Neuron (in vitro differentiated cells): ENCODE measurements around the gene RTKN2.

ENCODE experiments used
- H2AFZ ChIP-seq: one replicate; pipeline ENCODE4 v1.6.1; 2013; ENCODE audit warnings: low read depth, mild to moderate bottlenecking, inconsistent platforms, low read length, moderate library complexity
- H3K27me3 ChIP-seq: one replicate; pipeline ENCODE4 v1.6.1; 2013; ENCODE audit warnings: low read length; ENCODE audit not compliant: insufficient read depth
- H3K36me3 ChIP-seq: one replicate; pipeline ENCODE4 v1.6.1; 2013; ENCODE audit warnings: low read length; ENCODE audit not compliant: insufficient read depth
- H3K4me1 ChIP-seq: one replicate; pipeline ENCODE4 v1.6.1; 2013; ENCODE audit warnings: low read length; ENCODE audit not compliant: insufficient read depth
- H3K4me3 ChIP-seq: 2 replicates; pipeline ENCODE4 v1.5.1; 2013; ENCODE audit warnings: mild to moderate bottlenecking, low read length, moderate library complexity
- H3K9me3 ChIP-seq: one replicate; pipeline ENCODE4 v1.6.1; 2013; ENCODE audit warnings: low read length

The RTKN2 gene

GRCh38 chr10:62149621-62150020 is 119.0 kb downstream of the RTKN2 start:
- Histone ChIP-seq H2AFZ (no peak overlapping the region), H3K4me3 (no peak overlapping the region)

GRCh38 chr10:62148155-62148554 is 120.5 kb downstream of the RTKN2 start:
- Histone ChIP-seq H3K4me1 (peaks cover 5% of the 10 kb centered on the region), H3K4me3 (no peak overlapping the region), H3K36me3 (no peaks in the 10 kb centered on the region), H3K27me3 (no peaks in the 10 kb centered on the region), H2AFZ (no peak overlapping the region), H3K9me3 (no peaks in the 10 kb centered on the region)

More at GRCh38 chr10:62149621-62150020, 119.0 kb downstream of the RTKN2 start:
- Histone ChIP-seq H3K36me3 (no peaks in the 10 kb centered on the region), H3K4me1 (peaks cover 5% of the 10 kb centered on the region), H3K27me3 (no peaks in the 10 kb centered on the region), H3K9me3 (no peaks in the 10 kb centered on the region)

- H3K9me3 ChIP-seq: no peaks in the 10 kb centered on the region
- no peaks in the 10 kb centered on the region for H3K27me3 ChIP-seq
- H3K36me3 ChIP-seq: no peaks in the 10 kb centered on the region
- H3K4me3 ChIP-seq: no peak overlapping the region
- H3K4me1 ChIP-seq: peaks cover 5% of the 10 kb centered on the region
- no peak overlapping the region for H2AFZ ChIP-seq
Measured at GRCh38 chr10:62147425-62147824, 121.2 kb downstream of the RTKN2 start.

GRCh38 chr10:62136931-62137330 is 131.7 kb downstream of the RTKN2 start:
- Histone ChIP-seq H3K4me1 (no peaks in the 10 kb centered on the region), H3K4me3 (no peak overlapping the region), H3K36me3 (no peaks in the 10 kb centered on the region), H3K27me3 (no peaks in the 10 kb centered on the region), H3K9me3 (no peaks in the 10 kb centered on the region), H2AFZ (no peak overlapping the region)

GRCh38 chr10:62133618-62134017 is 135.0 kb downstream of the RTKN2 start:
- Histone ChIP-seq H3K36me3 (no peaks in the 10 kb centered on the region), H3K4me3 (no peak overlapping the region), H3K9me3 (no peaks in the 10 kb centered on the region), H3K4me1 (no peaks in the 10 kb centered on the region), H2AFZ (no peak overlapping the region), H3K27me3 (no peaks in the 10 kb centered on the region)
